AG09319 (cell line): ENCODE data around the gene LRRC2.

Experiments used
- DNase-seq: peaks from one replicate; pipeline ENCODE4 v3.0.0-alpha.2; 2010; ENCODE audit warnings: low read depth; ENCODE audit errors: extremely low read depth
- CTCF ChIP-seq: IDR thresholded peaks from 2 replicates; pipeline ENCODE4 v1.5.1; 2011; ENCODE audit warnings: low read depth, mild to moderate bottlenecking, inconsistent platforms, low read length, moderate library complexity

LRRC2 gene

GRCh38 chr3:46609212-46609721 is 43.2 kb upstream of the LRRC2 start:
- no peak for TF ChIP-seq CTCF
- DNase-seq, result no peak

- DNase-seq, result no peak
- TF ChIP-seq CTCF, result peak; percentile 5; the same call in 1 of the 2 replicates
These were observed 41.5 kb upstream of the LRRC2 start for GRCh38 chr3:46607603-46608028.

GRCh38 chr3:46604127-46604526 is 38.0 kb upstream of the LRRC2 start:
- TF ChIP-seq CTCF, result no peak
- no peak for DNase-seq

- TF ChIP-seq CTCF, result no peak
- DNase-seq, result no peak
These were observed 37.4 kb upstream of the LRRC2 start for GRCh38 chr3:46603446-46604046.

GRCh38 chr3:46599590-46599989 is 33.5 kb upstream of the LRRC2 start:
- TF ChIP-seq CTCF, result no peak
- DNase-seq, result no peak

- TF ChIP-seq CTCF, result no peak
- DNase-seq, result no peak
These were observed 29.8 kb upstream of the LRRC2 start for GRCh38 chr3:46595819-46596314.

GRCh38 chr3:46594723-46595122 is 28.6 kb upstream of the LRRC2 start:
- DNase-seq, result no peak
- TF ChIP-seq CTCF, result no peak
